Neural cell (in vitro differentiated cells): ENCODE results near the gene DEDD. TPM values are rescaled to one million over a fixed set of nuclear protein-coding genes. Genes with fewer than 3 reads are reported as not detected.

Experiments
- H2AFZ ChIP-seq: fragments of 200-600, 300-800 bp; sonication (generic), shearing (Covaris generic); 2 replicates; pipeline ENCODE4 v1.6.0; 2014; ENCODE audit warnings: low read depth, mild to moderate bottlenecking, antibody characterized with exemption, low read length, moderate library complexity
- H3F3A ChIP-seq: fragments of 200-600 bp; shearing (Covaris generic); 2 replicates; pipeline ENCODE4 v1.6.1; 2016; ENCODE audit warnings: mild to moderate bottlenecking, moderate library complexity, mixed read lengths, antibody characterized with exemption, low read length; ENCODE audit not compliant: insufficient read depth, poor library complexity, severe bottlenecking
- H3K27ac ChIP-seq: fragments of 200-600, 300-800 bp; sonication (generic), shearing (Covaris generic); 2 replicates; pipeline ENCODE4 v1.5.1; 2014; ENCODE audit warnings: mild to moderate bottlenecking, low read length, moderate library complexity
- H3K27me3 ChIP-seq: fragments of 300-800, 200-600 bp; sonication (generic), shearing (Covaris generic); 2 replicates; pipeline ENCODE4 v1.6.0; 2014; ENCODE audit warnings: mild to moderate bottlenecking, low read depth, low read length, moderate library complexity; ENCODE audit not compliant: insufficient read depth
- H3K36me3 ChIP-seq: fragments of 300-800, 200-600 bp; sonication (generic), shearing (Covaris generic); 2 replicates; pipeline ENCODE4 v1.5.1; 2014; ENCODE audit warnings: mild to moderate bottlenecking, antibody characterized with exemption, low read length, moderate library complexity; ENCODE audit not compliant: insufficient read depth
- H3K4me2 ChIP-seq: fragments of 300-800, 200-600 bp; sonication (generic), shearing (Covaris generic); 2 replicates; pipeline ENCODE4 v1.6.0; 2014; ENCODE audit warnings: mild to moderate bottlenecking, low read length
- H3K4me3 ChIP-seq: fragments of 300-800, 200-600 bp; sonication (generic), shearing (Covaris generic); 2 replicates; pipeline ENCODE4 v1.5.1; 2014; ENCODE audit warnings: mild to moderate bottlenecking, low read length, moderate library complexity
- H3K79me2 ChIP-seq: fragments of 200-600 bp; shearing (Covaris generic); replicated peaks from 2 replicates; pipeline ENCODE4 v1.6.0; 2014; ENCODE audit warnings: mild to moderate bottlenecking, low read length, moderate library complexity; ENCODE audit not compliant: insufficient read depth
- H3K9ac ChIP-seq: fragments of 300-800, 200-600 bp; sonication (generic), shearing (Covaris generic); 2 replicates; pipeline ENCODE4 v1.6.1; 2016; ENCODE audit warnings: mild to moderate bottlenecking, low read length, mixed read lengths
- H3K9me2 ChIP-seq: fragments of 200-600 bp; shearing (Covaris generic); 2 replicates; pipeline ENCODE4 v1.6.1; 2016; ENCODE audit warnings: mild to moderate bottlenecking, low read length, mixed read lengths; ENCODE audit not compliant: insufficient read depth
- H3K9me3 ChIP-seq: fragments of 200-600, 300-800 bp; sonication (generic), shearing (Covaris generic); 2 replicates; pipeline ENCODE4 v1.6.1; 2016; ENCODE audit warnings: mild to moderate bottlenecking, mixed run types, low read length, moderate library complexity, mixed read lengths
- H4K20me1 ChIP-seq: fragments of 200-600 bp; shearing (Covaris generic); 2 replicates; pipeline ENCODE4 v1.6.1; 2016; ENCODE audit warnings: mild to moderate bottlenecking, mixed run types; ENCODE audit not compliant: insufficient read depth
- EP300 ChIP-seq: fragments of 450-650 bp; conservative IDR thresholded peaks from 2 replicates; pipeline ENCODE4 v1.6.1; 2014; ENCODE audit warnings: antibody characterized with exemption, mild to moderate bottlenecking, moderate library complexity; ENCODE audit not compliant: poor library complexity, severe bottlenecking
- EZH2 ChIP-seq: fragments of 200-600, 300-800 bp; shearing (Covaris generic), sonication (generic); IDR thresholded peaks from 2 replicates; pipeline ENCODE4 v1.6.1; 2014; ENCODE audit warnings: antibody characterized with exemption, low read length, borderline replicate concordance, mild to moderate bottlenecking; ENCODE audit not compliant: insufficient read depth, poor library complexity, severe bottlenecking
- MXI1 ChIP-seq: fragments of 450-650 bp; conservative IDR thresholded peaks from 2 replicates; pipeline ENCODE4 v1.6.1; 2014; ENCODE audit warnings: antibody characterized with exemption, mild to moderate bottlenecking; ENCODE audit not compliant: poor library complexity, severe bottlenecking
- POLR2AphosphoS5 ChIP-seq: IDR thresholded peaks from 2 replicates; pipeline ENCODE4 v1.6.1; 2012
- RAD21 ChIP-seq: fragments of 450-650 bp; conservative IDR thresholded peaks from 2 replicates; pipeline ENCODE4 v1.6.1; 2014; ENCODE audit warnings: antibody characterized with exemption, mild to moderate bottlenecking, moderate library complexity
- REST ChIP-seq: IDR thresholded peaks from 2 replicates; pipeline ENCODE4 v1.6.1; 2012; ENCODE audit warnings: borderline replicate concordance
- SMC3 ChIP-seq: fragments of 450-650 bp; conservative IDR thresholded peaks from 2 replicates; pipeline ENCODE4 v1.6.1; 2014; ENCODE audit warnings: antibody characterized with exemption, mild to moderate bottlenecking, moderate library complexity; ENCODE audit not compliant: poor library complexity
- polyA plus RNA-seq: library from polyadenylated mRNA; depleted of rRNA; stranded (reverse); fragments of >200 nt; gene quantifications from 2 replicates; pipeline ENCODE4 v1.2.3, GENCODE V29; 2014

DEDD gene
- polyA plus RNA-seq, 1 donor from 2014 or later: 29.6 TPM

- Histone ChIP-seq H2AFZ (no peak overlapping the region), H3K9ac (peak overlapping the region; percentile 78), H3K9me3 (no peaks in the 10 kb centered on the region), H3K36me3 (no peaks in the 10 kb centered on the region), H3K4me3 (peak overlapping the region; percentile 78), H3K27ac (peak overlapping the region; percentile 85), H3K27me3 (no peaks in the 10 kb centered on the region), H3K9me2 (no peaks in the 10 kb centered on the region), H3K4me2 (peak overlapping the region; percentile 76), H4K20me1 (no peaks in the 10 kb centered on the region), H3K79me2 (peaks cover 4% of the 10 kb centered on the region), H3F3A (no peaks in the 10 kb centered on the region)
- TF ChIP-seq POLR2AphosphoS5 (no peak), REST (no peak), EP300 (no peak)
Observed at GRCh38 chr1:161099090-161099802, 33.2 kb downstream of the DEDD start.

- Histone ChIP-seq H3K27me3 (no peaks in the 10 kb centered on the region), H3K9me3 (no peaks in the 10 kb centered on the region), H3F3A (no peaks in the 10 kb centered on the region), H2AFZ (peak within 1 kb of the TSS; percentile 87), H3K4me3 (peak within 1 kb of the TSS; percentile 78), H3K27ac (peak within 1 kb of the TSS; percentile 85), H3K79me2 (no peaks in the 10 kb centered on the region), H3K9me2 (no peaks in the 10 kb centered on the region), H3K9ac (peak within 1 kb of the TSS; percentile 78), H4K20me1 (no peaks in the 10 kb centered on the region), H3K4me2 (peak within 1 kb of the TSS; percentile 92), H3K36me3 (no peaks in the 10 kb centered on the region)
- peak; percentile 65 for TF ChIP-seq POLR2AphosphoS5
- no peak for TF ChIP-seq EZH2
- peak; percentile 55 for TF ChIP-seq EP300
- TF ChIP-seq RAD21: no peak
- peak; percentile 1 for TF ChIP-seq REST
- TF ChIP-seq MXI1: peak; percentile 85
- TF ChIP-seq SMC3: no peak
Observed at GRCh38 chr1:161098210-161099068, 34.0 kb downstream of the DEDD start, which contains the start of gene KLHDC9. Gene KLHDC9 (plus strand): TSS chr1:161098361. CDS start chr1:161098536, 175 bp downstream.
